CD4-positive, alpha-beta T cell treated with Interleukin-17A for 1 hour (primary cell): Measurements from ENCODE around the gene LIN7B.

Source experiments
- DNase-seq: peaks from one replicate; pipeline ENCODE4 v3.0.0-alpha.2; 2020

The LIN7B gene

GRCh38 chr19:49094505-49095482 is 19.4 kb upstream of the LIN7B start:
- DNase-seq: no peak

GRCh38 chr19:49097453-49098288 is 16.5 kb upstream of the LIN7B start:
- DNase-seq: peak; percentile 87

DNA sequence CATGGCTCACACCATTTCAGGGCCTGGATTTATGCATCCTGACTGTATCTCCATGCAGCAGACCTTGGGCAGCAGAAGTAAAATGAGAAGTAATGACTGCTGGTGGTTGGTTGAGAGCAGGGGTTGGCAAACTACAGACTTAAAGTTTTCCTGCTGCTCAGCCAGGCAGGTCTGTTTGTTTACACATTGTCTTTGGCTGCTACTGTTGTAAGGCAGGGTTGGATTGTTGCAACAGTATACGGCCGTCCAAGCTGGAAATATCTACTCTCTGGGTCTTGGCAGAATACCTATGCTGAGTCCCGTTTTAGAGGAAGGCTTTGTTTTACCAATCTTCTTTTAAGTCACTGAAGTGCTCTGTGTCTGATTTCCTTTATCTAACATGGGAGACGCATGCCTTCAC is 15.4 kb upstream of the LIN7B start:
- DNase-seq: no peak

- no peak for DNase-seq
Measured at GRCh38 chr19:49101160-49101559, 13.0 kb upstream of the LIN7B start.

GRCh38 chr19:49102303-49102702 is 11.9 kb upstream of the LIN7B start:
- DNase-seq: no peak

DNA sequence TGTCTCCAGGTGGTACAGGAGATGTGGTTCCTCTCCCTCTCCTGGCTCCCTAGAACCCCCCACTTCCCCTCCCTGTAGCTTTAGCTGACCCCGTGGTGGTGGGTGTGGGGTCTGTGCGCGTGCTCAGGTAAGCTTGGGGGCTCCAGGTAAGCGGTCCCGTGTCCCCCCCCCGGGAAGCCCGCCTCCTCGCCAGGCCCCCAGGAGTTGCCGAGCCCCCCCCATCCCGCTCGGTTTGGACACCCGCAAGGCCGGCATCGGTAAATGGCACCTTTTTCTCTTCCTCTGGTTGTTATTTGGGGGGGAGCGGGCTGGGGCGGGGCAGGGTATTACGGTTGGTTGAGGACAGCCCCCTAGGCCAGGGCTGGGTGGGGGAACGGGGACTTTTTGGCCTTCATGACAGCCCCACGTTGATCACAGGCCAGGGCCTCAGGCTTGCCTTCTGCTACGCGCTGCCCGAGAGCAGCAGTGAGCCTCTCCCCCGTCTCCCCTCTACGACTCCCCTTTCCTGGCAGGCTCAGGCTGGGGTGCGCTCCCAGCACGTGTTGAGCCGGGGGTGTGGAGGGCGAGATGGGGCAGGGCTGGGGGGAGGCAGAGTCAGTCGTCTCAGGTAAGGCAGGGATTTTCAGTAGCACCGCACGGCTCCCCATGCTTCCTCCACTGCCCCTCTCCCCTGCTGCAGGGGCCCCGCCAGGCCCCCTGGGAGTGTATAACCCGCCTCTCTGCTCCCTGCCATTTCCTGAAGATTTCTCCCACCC is 10.7 kb upstream of the LIN7B start:
- DNase-seq: no peak

DNA sequence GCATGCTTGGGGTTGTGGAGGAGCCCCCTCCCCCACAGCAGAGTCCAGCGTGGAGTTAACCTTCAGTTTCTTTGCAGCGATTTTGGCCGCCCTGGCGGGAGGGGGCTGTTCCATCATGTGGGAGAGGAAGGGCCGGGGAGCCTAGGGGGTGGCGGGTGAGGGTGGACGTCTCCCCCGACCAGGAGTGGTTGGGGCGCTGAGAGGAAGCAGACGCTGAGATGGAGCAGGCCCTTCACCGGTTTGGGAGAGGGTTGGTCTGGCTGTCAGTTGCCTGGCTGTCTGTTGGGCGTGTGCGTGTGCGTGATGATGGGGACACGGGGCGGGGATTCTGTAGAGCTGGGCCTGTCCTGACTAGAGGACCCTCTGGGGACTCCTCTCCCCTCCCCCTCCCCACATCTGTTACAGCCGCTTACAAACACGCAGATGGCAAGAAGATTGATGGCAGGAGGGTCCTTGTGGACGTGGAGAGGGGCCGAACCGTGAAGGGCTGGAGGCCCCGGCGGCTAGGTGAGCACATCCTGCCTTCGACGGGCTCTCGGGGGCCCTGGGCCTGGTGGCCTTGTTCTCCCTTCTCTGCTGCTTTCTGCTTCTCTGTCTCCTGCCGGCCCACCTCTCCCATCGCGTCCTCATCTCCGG is 9.8 kb upstream of the LIN7B start:
- no peak for DNase-seq

DNA sequence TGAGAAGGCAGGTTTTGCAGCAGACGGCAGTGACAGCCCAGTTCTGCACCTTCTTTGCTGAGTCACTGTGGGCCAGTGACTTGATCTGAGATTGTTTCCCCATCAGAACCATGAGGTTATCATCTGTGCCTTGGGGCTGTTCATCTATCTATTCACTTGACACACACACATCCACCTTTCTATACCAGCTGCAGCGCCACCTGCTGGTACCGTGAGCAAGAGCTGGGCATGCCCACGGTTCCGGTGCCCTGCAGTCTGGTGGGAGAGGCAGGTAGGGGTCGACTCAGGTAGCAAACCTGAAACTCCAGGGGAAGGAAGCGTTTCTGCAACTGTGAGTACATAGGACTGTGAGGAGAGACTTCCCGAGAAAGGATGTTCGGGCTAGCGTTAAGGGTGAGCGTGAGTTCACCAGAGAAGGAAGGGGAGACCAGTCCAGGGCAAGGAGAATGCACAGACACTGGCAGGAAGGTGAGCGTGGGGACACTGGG is 7.5 kb upstream of the LIN7B start:
- DNase-seq: peak; percentile 69

- no peak for DNase-seq
Measured at GRCh38 chr19:49107625-49108459, 6.3 kb upstream of the LIN7B start.

GRCh38 chr19:49109051-49109450 is 5.1 kb upstream of the LIN7B start:
- no peak for DNase-seq

GRCh38 chr19:49109569-49110233 is 4.5 kb upstream of the LIN7B start:
- DNase-seq: no peak

- DNase-seq: no peak
Measured at GRCh38 chr19:49110567-49110966, 3.6 kb upstream of the LIN7B start.

GRCh38 chr19:49111218-49111998 is 2.8 kb upstream of the LIN7B start:
- no peak for DNase-seq

GRCh38 chr19:49114630-49115363 is 627 bp downstream of the LIN7B start:
- peak; percentile 62 for DNase-seq

DNA sequence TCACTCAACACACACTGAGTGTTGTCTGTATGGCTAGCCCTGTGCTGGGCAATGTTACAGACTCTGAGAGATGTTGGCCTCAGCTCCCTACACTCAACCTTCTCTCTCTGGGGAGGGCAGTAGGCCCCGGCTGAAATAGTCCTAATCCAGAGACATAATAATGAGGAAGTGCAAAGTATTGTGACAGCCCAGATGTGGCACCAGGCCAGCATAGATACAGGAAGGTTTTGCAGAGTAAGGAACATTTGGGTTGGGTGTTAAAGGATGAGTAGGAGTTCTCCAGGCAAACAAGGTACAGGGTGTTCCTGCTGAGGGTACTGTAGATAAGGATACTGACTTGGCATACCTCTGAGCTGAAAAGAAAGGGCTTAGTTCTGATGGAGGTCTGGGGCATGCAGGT is 2.4 kb downstream of the LIN7B start:
- no peak for DNase-seq

GRCh38 chr19:49117677-49118564 is 3.8 kb downstream of the LIN7B start:
- DNase-seq: no peak

DNA sequence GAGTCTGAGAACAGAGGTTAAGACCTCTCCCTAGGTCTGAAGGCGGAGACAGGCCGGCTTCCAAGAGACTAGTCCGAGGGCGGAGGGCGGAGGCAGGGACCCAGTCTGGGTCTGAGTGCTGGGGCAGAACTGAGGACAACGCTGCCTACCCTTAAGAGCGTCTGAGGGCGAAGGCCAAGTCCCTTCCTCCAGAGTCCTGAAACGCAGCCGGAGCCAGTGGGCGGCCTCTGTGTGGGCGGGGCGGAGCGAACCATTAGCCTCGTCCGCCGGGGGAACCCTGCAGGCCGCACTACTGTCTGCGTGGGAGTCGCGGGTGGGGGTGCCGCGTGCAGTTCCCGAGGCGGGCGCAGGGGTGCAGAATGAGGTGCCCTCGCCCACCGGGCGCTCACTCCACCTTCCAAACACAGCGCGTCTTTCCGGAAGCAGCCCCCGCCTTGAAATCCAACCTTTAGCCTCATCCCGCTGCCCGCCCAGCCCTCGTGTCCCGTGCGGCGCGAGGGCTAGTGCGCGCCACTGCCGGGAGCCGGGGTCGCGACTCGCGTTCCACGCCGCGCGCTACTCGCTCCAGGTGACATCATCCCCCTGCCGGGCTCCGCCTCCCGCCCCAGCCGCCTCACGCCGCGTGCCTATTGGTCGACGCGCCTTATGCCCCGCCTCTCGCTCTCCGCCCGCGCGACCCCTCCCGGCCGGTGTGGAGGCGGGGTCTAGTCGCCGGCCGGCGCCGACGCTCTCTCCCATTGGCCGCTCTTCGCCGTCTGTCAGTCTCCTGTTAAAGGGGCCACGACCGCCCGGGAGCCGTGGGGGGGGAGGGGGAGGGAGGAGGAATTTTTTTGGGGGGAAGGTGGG is 4.6 kb downstream of the LIN7B start, which contains the start of gene C19orf73:
TSS of gene C19orf73 (minus strand) at position 579 of the 846 bp plus-strand sequence. CDS start at position 458, 121 bp downstream.
- peak; percentile 97 for DNase-seq
